Measurements from ENCODE around the gene RALGDS. TPM values are rescaled to one million over a fixed set of nuclear protein-coding genes. Genes with fewer than 3 reads are reported as not detected.
A peak's percentile ranks its signal among the peaks of the same experiment; 100 is the strongest.

The RALGDS gene
- total and polyA plus RNA-seq, 2 of the 13 experiments (the other 11 are each of a cell fraction or from before 2014, with no cell fraction given) = 12.9 to 25.5 TPM

DNA sequence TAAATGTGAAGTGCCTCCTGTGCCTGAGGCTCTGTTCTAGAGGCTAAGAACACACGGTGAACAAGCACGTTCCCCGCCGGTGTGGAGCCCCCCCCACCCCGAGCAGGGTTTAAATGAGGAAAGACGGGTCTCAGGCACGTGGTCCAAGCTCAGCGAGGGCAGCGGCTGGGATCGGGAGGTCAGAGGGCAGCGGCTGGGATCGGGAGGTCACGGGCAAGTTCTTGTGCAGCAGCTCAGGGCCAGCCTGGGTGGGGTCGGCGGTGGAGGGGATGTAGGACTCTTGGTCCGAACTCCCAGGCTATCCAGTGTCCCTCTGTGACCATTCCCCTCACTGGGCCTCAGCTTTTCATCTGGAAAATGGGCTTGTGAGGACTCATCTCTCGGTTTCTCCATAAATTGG is 45.4 kb upstream of the RALGDS start:
- no peak for FAIRE-seq
- in situ Hi-C loops (cut with HindIII; ENCODE audit: extremely low pct_ligation_motif_present, low pct_unique_long_range_greater_than_20kb) (no loop called here), intact Hi-C loops (cut with micrococcal nuclease; ENCODE audit: unreplicated experiment) (no loop called here)
- H3K9ac ChIP-seq (ENCODE audit: insufficient read depth, low read depth, low read length) = no peak overlapping the region
- no peaks in the 10 kb centered on the region for H3K4me1 ChIP-seq (ENCODE audit: insufficient read depth, low read length)
- ChIA-PET POLR2A (no interaction called here), CTCF (ENCODE audit: low intra/inter-chr PET ratio, low total read pairs) (no interaction called here)
- no peaks in the 10 kb centered on the region for H3K9me3 ChIP-seq (ENCODE audit: low read length)
- no TSS peak for BruUV-seq (replicated peaks)
- no peak for ATAC-seq
- no peak overlapping the region for H3K4me2 ChIP-seq (ENCODE audit: low read depth, low read length)
- WGBS (ENCODE audit: low lambda C conversion rate) = 34% methylated on average over 13 of the region's 17 CpGs
- no peak overlapping the region for H3K4me3 ChIP-seq (replicated peaks in 1 of 3; ENCODE audit: insufficient read depth in 1 of 3, low read depth in 2 of 3, low read length in 3 of 3)
- no peaks in the 10 kb centered on the region for H4K20me1 ChIP-seq (ENCODE audit: insufficient read depth, low read length)
- no peaks in the 10 kb centered on the region for H3K36me3 ChIP-seq (replicated peaks in 1 of 2; ENCODE audit: control insufficient read depth in 1 of 2, insufficient read depth in 2 of 2, low read length in 2 of 2)
- peaks cover 0 to 17% of the 10 kb centered on the region in 2 experiments; a peak in 4 of 5 replicates for H3K27me3 ChIP-seq (ENCODE audit: control insufficient read depth in 1 of 2, insufficient read depth in 2 of 2, low read length in 2 of 2)
- no peak overlapping the region for H2AFZ ChIP-seq (ENCODE audit: low read length)
- TF ChIP-seq ZNF629 (CRISPR knock-in tag; conservative IDR thresholded peaks at IDR 0.05) (peak; percentile 54; the same call in 1 of the 2 replicates), SIN3B (IDR thresholded peaks at IDR 0.05; ENCODE audit: low read length) (no peak), NR2C2 (CRISPR knock-in tag; IDR thresholded peaks at IDR 0.05; ENCODE audit: borderline replicate concordance) (peak; percentile 56), ZNF224 (CRISPR knock-in tag; IDR thresholded peaks at IDR 0.05) (no peak), CBX1 (IDR thresholded peaks at IDR 0.05; ENCODE audit: low read depth) (no peak), ZSCAN22 (CRISPR knock-in tag; IDR thresholded peaks at IDR 0.05) (0 out of 2 replicates have a peak, but pooled peaks have one; percentile 35), NR2F6 (IDR thresholded peaks at IDR 0.05) (peak; percentile 52; the same call in 1 of the 2 replicates), NR2F6 (CRISPR knock-in tag; IDR thresholded peaks at IDR 0.05) (no peak)
- TF ChIP-seq, protein P1, sequence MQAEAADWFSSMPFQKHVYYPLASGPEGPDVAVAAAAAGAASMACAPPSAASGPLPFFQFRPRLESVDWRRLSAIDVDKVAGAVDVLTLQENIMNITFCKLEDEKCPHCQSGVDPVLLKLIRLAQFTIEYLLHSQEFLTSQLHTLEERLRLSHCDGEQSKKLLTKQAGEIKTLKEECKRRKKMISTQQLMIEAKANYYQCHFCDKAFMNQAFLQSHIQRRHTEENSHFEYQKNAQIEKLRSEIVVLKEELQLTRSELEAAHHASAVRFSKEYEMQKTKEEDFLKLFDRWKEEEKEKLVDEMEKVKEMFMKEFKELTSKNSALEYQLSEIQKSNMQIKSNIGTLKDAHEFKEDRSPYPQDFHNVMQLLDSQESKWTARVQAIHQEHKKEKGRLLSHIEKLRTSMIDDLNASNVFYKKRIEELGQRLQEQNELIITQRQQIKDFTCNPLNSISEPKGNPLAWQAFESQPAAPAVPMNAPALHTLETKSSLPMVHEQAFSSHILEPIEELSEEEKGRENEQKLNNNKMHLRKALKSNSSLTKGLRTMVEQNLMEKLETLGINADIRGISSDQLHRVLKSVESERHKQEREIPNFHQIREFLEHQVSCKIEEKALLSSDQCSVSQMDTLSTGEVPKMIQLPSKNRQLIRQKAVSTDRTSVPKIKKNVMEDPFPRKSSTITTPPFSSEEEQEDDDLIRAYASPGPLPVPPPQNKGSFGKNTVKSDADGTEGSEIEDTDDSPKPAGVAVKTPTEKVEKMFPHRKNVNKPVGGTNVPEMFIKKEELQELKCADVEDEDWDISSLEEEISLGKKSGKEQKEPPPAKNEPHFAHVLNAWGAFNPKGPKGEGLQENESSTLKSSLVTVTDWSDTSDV (CRISPR knock-in tag; IDR thresholded peaks at IDR 0.05) = no peak
- TF ChIP-seq, protein P2, sequence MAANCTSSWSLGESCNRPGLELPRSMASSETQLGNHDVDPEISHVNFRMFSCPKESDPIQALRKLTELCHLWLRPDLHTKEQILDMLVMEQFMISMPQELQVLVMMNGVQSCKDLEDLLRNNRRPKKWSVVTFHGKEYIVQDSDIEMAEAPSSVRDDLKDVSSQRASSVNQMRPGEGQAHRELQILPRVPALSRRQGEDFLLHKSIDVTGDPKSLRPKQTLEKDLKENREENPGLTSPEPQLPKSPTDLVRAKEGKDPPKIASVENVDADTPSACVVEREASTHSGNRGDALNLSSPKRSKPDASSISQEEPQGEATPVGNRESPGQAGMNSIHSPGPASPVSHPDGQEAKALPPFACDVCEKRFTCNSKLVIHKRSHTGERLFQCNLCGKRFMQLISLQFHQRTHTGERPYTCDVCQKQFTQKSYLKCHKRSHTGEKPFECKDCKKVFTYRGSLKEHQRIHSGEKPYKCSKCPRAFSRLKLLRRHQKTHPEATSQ (CRISPR knock-in tag; IDR thresholded peaks at IDR 0.05; ENCODE audit: borderline replicate concordance) = no peak
- DNase-seq (ENCODE audit: low spot score) = no peak
- H3K79me2 ChIP-seq (ENCODE audit: insufficient read depth, low read length) = no peaks in the 10 kb centered on the region
- H3K27ac ChIP-seq (ENCODE audit: extremely low read length, insufficient read depth, low read length) = no peak overlapping the region
